OCI-LY1 (cell line): ENCODE measurements around the gene RNGTT.

Experiments
- CTCF ChIP-seq: fragments of 200-600 bp; sonication (generic), shearing (Covaris generic); IDR thresholded peaks from 2 replicates; pipeline ENCODE4 v1.5.1; 2017; ENCODE audit warnings: mild to moderate bottlenecking, antibody characterized with exemption, low read length, moderate library complexity, mixed read lengths
- EZH2 ChIP-seq: fragments of 200-600 bp; sonication (generic), shearing (Covaris generic); IDR thresholded peaks from 2 replicates; pipeline ENCODE4 v1.8.0; 2017; ENCODE audit warnings: borderline replicate concordance, mixed run types, mild to moderate bottlenecking, antibody characterized with exemption, low read length, moderate library complexity, mixed read lengths

- TF ChIP-seq CTCF, result no peak
- TF ChIP-seq EZH2, result no peak
Observed at GRCh38 chr6:88848870-88849269, 114.5 kb downstream of the RNGTT start.
